ENCODE data around the gene IL1RAP. TPM values are rescaled to one million over a fixed set of nuclear protein-coding genes. Genes with fewer than 3 reads are reported as not detected.
"Not testable (repeated sequence)": the region's sequence is repeated elsewhere in the genome, so short reads cannot be mapped to it uniquely, and the experiment has no call there.

IL1RAP gene
- total RNA-seq, 1 donor from 2014 or later, result 10.8 TPM

DNA sequence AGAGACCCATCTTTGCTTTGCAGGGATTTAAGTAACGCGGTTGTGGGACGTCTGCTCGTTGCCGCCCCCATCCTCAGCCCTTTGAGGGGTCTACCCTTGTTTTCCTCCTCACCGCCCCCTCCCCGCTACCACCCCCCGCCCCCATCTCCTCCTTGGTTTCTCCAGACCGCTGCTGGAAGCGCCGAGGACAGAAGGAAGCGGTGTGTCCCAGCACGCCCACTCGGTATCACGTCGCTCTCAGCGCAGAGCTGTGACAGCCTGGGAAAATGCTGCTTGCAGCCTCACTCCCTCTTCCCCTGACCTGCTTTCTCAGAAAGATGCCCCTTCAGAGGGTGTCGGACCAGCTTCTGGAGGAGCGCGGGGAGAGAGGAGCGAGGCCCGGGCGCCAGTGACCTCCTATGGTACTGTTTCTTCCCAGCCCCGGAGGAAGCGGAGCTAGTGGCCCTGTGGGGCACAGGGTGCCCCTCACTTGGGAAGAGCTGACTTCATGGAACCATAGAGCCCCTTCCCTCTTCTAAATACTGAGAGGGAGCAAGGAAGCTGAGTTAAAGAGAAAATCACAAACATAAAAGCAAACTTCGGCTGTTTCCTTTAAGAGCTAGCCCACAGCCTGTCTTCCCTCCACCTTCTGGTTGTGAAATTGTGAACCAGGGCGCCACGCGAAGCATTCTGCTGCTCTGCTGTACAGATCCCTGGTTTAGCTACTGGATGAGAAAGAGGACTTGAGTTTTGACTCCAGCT, 698 bp downstream of the IL1RAP start:
- no peak for TF ChIP-seq CTCF (IDR thresholded peaks at IDR 0.05; ENCODE audit: insufficient read depth, low read length, poor library complexity, severe bottlenecking)
- DNase-seq (ENCODE audit: low read depth), result no peak
- H3K27me3 ChIP-seq (ENCODE audit: control insufficient read depth, insufficient read depth, low read length), result no peaks in the 10 kb centered on the region
- peak overlapping the region; percentile 89 for H3K4me3 ChIP-seq (ENCODE audit: low read depth, low read length)
- H3K36me3 ChIP-seq (ENCODE audit: control insufficient read depth, insufficient read depth, low read length), result no peaks in the 10 kb centered on the region

- no peak overlapping the region for H3K4me3 ChIP-seq (ENCODE audit: low read depth, low read length)
- DNase-seq (ENCODE audit: low read depth), result no peak
- no peaks in the 10 kb centered on the region for H3K36me3 ChIP-seq (ENCODE audit: control insufficient read depth, insufficient read depth, low read length)
- H3K27me3 ChIP-seq (ENCODE audit: control insufficient read depth, insufficient read depth, low read length), result no peaks in the 10 kb centered on the region
- TF ChIP-seq CTCF (IDR thresholded peaks at IDR 0.05; ENCODE audit: insufficient read depth, low read length, poor library complexity, severe bottlenecking), result no peak
Measured at GRCh38 chr3:190516416-190516815, 2.5 kb downstream of the IL1RAP start.

DNA sequence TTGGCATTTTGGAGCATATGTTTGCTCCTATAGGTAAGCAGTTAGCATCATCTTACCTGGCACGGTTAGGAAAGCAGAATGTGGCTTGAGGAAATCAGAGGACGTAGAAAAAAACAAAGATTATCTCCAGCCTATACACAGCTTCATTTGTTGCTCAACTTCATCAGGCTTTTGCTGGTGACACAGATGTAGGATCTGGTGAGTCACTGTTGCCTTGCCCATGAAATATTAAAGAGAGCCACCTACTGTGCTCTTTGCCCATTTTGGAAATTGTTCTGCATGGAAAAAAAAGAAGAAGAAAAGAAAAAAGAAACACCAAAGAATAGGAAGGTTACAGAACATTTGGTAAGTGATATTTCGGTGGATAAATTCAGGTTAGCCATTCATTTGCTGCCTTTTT, 3.8 kb downstream of the IL1RAP start:
- no peak for DNase-seq (ENCODE audit: low read depth)
- TF ChIP-seq CTCF (IDR thresholded peaks at IDR 0.05; ENCODE audit: insufficient read depth, low read length, poor library complexity, severe bottlenecking), result no peak
- Histone ChIP-seq H3K36me3 (ENCODE audit: control insufficient read depth, insufficient read depth, low read length) (no peaks in the 10 kb centered on the region), H3K4me3 (ENCODE audit: low read depth, low read length) (no peak overlapping the region), H3K27me3 (ENCODE audit: control insufficient read depth, insufficient read depth, low read length) (no peaks in the 10 kb centered on the region)

- not testable (repeated sequence) for H3K4me3 ChIP-seq (ENCODE audit: low read depth, low read length); DNase-seq (ENCODE audit: low read depth); H3K36me3 ChIP-seq (ENCODE audit: control insufficient read depth, insufficient read depth, low read length); H3K27me3 ChIP-seq (ENCODE audit: control insufficient read depth, insufficient read depth, low read length)
Measured at GRCh38 chr3:190518531-190518930, 4.6 kb downstream of the IL1RAP start.

DNA sequence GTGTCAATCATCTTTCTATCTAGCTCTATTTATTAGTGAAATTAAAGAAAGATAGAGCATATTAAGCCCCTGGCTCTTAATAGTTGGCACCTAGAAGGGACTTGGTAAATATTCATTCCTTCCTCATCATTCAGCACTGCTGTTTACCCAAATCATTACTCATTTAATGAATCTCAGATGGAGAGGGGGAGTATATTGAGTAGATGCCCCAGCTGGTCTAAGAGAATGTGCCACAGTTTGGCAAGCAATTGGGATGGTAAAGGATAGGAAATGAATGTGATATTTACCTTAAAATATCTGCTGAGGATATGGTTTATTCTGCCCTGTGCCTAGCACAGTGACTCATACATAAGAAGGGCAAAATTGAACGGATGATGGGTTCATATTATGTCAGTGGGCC, 6.0 kb downstream of the IL1RAP start:
- TF ChIP-seq CTCF (IDR thresholded peaks at IDR 0.05; ENCODE audit: insufficient read depth, low read length, poor library complexity, severe bottlenecking), result no peak
- DNase-seq (ENCODE audit: low read depth), result no peak
- H3K27me3 ChIP-seq (ENCODE audit: control insufficient read depth, insufficient read depth, low read length), result no peaks in the 10 kb centered on the region
- no peak overlapping the region for H3K4me3 ChIP-seq (ENCODE audit: low read depth, low read length)
- H3K36me3 ChIP-seq (ENCODE audit: control insufficient read depth, insufficient read depth, low read length), result no peaks in the 10 kb centered on the region

- Histone ChIP-seq H3K27me3 (ENCODE audit: control insufficient read depth, insufficient read depth, low read length) (no peaks in the 10 kb centered on the region), H3K4me3 (ENCODE audit: low read depth, low read length) (no peak overlapping the region), H3K36me3 (ENCODE audit: control insufficient read depth, insufficient read depth, low read length) (no peaks in the 10 kb centered on the region)
- TF ChIP-seq CTCF (IDR thresholded peaks at IDR 0.05; ENCODE audit: insufficient read depth, low read length, poor library complexity, severe bottlenecking), result no peak
- no peak for DNase-seq (ENCODE audit: low read depth)
Measured at GRCh38 chr3:190521998-190522397, 8.1 kb downstream of the IL1RAP start.
